Stimulated activated CD4-positive, alpha-beta T cell treated with anti-CD3 and anti-CD28 coated beads, Interleukin-2, amount 100 ng/mL, for 4 hours (primary cell): ENCODE measurements around the gene EVI2B.
"Not testable (repeated sequence)": the region's sequence is repeated elsewhere in the genome, so short reads cannot be mapped to it uniquely, and the experiment has no call there.

Experiments used
- DNase-seq: peaks from one replicate; pipeline ENCODE4 v3.0.0-alpha.2; 2020; ENCODE audit warnings: low read depth

The EVI2B gene

DNA sequence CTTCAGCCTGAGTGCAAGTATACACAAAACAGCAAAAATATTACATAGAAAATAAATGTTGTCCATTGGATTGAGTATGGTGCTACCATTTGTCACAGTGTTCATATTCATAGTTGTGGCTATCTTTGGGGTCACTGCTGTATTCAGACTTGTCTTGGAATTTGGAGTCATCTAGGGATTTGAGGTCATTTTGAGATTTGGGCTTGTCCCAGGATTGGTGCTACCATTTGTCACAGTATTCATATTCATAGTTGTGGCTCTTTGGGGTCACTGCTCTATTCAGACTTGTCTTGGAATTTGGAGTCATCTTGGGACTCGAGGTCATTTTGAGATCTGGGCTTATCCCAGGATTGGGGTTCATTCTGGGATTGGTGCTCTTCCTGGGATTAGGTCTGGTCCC is 41.6 kb downstream of the EVI2B start:
- DNase-seq: no peak

DNA sequence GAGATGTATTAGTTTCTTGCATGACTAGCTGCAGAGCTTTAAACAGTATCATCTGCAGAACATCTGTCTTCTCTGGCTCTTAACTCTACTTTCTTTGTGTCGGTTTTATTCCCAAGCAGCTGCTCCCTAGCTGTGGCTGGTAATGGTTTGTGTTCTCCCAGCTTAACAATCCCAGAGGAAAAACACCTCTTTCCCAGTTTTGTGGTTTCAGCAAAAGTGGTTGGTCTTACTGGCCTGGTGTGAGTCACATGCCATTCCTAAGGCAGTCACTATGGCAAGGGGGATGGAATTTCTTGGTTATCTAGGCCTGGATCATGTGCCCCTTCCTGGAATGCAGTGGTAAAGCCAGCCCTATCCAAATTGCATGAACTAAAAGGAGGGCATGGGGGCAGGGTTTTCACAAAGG is 44.3 kb downstream of the EVI2B start:
- DNase-seq: no peak

DNA sequence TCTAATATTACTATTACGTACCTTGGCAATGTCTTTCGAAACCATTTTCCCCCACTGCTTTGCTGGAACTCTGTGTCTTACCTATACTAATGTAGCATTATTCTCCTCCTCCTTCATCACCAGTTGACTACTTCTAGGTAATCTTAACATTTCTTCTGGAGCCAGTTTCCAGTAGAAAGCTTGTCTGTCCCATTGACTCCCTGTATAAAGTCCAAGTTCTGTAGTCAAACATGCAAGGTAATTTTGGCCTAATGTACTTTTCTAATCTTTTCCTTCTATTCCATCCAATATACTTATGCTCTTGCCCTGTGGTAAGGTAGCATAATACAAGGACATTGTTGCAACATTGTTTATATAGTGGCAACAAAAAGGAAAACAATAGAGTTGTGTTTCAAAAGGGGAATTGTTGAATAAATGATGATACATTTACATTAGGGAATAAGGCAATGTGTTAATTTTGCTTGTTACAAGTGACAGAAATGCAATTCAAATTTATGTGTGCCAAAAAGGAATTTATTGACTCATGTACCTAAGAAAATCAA is 44.7 kb downstream of the EVI2B start:
- no peak for DNase-seq

DNA sequence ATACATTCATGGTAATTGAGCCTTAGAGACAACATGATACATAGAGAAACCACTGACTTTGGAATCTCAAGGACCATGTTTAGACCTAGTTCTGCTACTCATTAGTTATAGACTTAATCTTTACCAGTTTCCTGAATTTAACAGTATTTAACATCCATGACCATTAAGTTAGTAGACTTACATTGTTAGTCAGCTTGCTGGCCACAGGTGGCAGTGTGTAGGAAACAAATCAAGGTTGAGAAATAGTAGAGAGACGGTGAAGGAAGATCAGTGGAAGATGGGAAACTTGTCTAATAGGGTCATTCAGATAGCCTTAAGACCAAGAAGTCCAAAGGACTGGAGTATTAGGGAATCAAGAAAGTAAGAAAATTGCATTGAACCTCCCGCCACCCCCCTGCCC is 47.8 kb downstream of the EVI2B start:
- DNase-seq: no peak

DNA sequence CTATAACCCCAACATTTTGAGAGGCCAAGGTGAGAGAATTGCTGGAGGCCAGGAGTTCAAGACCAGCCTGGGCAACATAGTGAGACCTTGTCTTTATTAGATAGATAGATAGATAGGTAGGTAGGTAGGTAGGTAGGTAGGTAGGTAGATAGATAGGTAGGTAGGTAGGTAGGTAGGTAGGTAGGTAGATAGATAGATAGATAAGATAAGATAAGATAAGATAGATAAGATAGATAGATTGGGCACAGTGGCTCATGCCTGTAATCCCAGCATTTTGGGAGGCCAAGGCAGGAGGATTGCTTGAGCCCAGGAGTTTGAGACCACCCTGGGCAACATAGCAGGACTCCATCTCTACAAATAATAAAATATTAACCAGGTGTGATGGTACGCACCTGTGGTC is 50.9 kb downstream of the EVI2B start:
- not testable (repeated sequence) for DNase-seq

DNA sequence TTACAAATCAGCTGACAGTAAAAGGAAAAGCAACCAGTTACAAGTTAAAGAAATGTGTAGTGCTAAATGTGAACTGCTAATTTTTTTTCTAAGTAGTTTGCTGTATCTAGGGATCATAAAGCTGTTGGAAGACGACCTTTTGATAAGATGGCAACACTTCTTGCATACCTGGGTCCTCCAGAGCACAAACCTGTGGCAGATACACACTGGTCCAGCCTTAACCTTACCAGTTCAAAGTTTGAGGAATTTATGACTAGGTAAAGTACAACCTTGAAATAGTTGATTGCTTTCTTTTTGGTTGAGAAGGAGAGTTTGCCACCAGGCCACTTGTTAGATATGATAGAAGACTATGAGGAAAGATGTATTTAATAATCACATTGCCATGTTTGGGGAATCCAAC is 52.3 kb downstream of the EVI2B start:
- no peak for DNase-seq

DNA sequence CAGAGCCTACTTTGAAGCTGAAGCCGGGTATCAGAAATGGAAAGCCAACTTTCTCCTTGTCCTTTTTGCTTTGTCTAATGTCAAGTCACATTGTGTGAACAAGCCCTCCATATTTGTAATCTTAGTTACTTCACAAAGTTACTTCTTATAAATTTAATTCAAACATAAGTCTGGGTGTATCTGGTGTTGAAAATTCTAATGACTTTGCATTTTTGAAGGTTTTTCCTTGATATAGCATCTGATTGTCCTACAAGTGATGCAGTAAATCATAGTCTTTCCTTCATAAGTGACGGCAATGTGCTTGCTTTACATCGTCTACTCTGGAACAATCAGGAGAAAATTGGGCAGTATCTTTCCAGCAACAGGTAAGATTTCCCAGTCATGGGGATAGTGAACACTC is 53.7 kb downstream of the EVI2B start:
- no peak for DNase-seq

DNA sequence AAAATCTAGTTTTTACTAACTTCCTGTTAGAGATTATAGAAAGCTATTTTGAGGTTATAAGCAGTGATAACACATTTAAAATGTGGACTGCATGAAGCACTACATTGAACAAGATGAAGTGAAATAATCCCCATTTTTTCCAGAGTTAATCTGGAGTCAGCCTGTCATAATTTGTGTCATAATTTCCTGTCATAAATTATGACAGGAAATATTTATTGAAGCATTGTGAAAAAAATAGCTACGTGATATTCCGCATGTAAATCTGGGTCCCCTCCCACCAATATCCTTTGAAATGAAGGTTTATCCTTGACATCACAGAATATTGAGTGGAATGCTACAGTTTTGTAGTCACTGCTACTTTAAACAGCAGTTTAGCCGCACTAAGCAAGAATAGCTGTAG is 56.9 kb downstream of the EVI2B start:
- no peak for DNase-seq

DNA sequence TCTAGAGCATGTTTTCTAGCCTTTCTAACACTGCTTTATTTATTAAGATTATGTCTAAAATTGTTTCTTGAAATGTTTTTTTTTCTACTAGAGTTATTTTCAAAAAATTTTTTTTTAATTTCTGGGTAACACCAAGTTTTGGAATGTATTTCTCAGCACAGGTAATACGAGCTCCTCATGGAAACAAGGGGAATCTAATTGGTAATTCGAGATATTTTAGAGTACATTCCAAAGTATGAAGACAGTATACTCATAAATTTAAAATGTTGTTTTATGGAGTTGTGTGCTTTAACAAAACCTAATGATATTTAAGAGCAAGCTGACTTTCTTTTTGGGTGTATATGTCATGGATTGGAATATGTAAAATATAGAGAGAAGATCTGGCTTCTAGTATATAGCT is 59.2 kb downstream of the EVI2B start:
- DNase-seq: no peak
